Upper lobe of left lung (tissue), 6 donors: ENCODE results near the gene XAB2. TPM values are rescaled to one million over a fixed set of nuclear protein-coding genes. Genes with fewer than 3 reads are reported as not detected.

ENCODE experiments used
- ATAC-seq, 2 donors: fragments of 200-7000 bp; cut with Tn5 transposase; one replicate each; pipeline ENCODE4 v1.9.1; 2022; ENCODE audit warnings: mild to moderate bottlenecking in 2 of 2, moderate library complexity in 2 of 2; ENCODE audit not compliant: low FRiP score in 2 of 2
- DNase-seq, 2 donors: peaks; one replicate each; pipeline ENCODE4 v3.0.0-alpha.2; 2019 to 2020
- H3K27ac ChIP-seq, 4 donors: fragments of 200-600 bp; sonication (generic); one replicate each; pipeline ENCODE4 v1.5.1; 2016 to 2019
- H3K27me3 ChIP-seq, 4 donors: fragments of 200-600 bp; sonication (generic); one replicate each; pipeline ENCODE4 v1.5.1; 2017 to 2019
- H3K36me3 ChIP-seq, 4 donors: fragments of 200-600 bp; sonication (generic); one replicate each; pipeline ENCODE4 v1.5.1; 2016 to 2019
- H3K4me1 ChIP-seq, 4 donors: fragments of 200-600 bp; sonication (generic); one replicate each; pipeline ENCODE4 v1.5.1; 2018 to 2019
- H3K4me3 ChIP-seq, 4 donors: fragments of 200-600 bp; sonication (generic); one replicate each; pipeline ENCODE4 v1.5.1; 2017 to 2019; ENCODE audit warnings: mild to moderate bottlenecking in 2 of 4, moderate library complexity in 1 of 4
- H3K9me3 ChIP-seq, 4 donors: fragments of 200-600 bp; sonication (generic); one replicate each; pipeline ENCODE4 v1.5.1; 2018 to 2019
- EP300 ChIP-seq, 4 donors: sonication (generic); formaldehyde crosslinking; IDR thresholded peaks; one replicate each; pipeline ENCODE4 v1.5.1; 2017; ENCODE audit warnings: antibody characterized with exemption in 4 of 4, control low read depth in 2 of 4
- POLR2A ChIP-seq, 4 donors: fragments of 450-650 bp; IDR thresholded peaks; one replicate each; pipeline ENCODE4 v1.5.1; 2016 to 2017; ENCODE audit warnings: antibody characterized with exemption in 4 of 4, mild to moderate bottlenecking in 2 of 4
- POLR2AphosphoS5 ChIP-seq, 2 donors: sonication (generic); formaldehyde crosslinking; IDR thresholded peaks; one replicate each; pipeline ENCODE4 v1.5.1; 2017; ENCODE audit warnings: antibody characterized with exemption in 2 of 2
- WGBS, 2 donors: methylation state at CpG; one replicate each; pipeline ENCODE4 v1.1.5; 2017 to 2018; 5-methylcytosine and 5-hydroxymethylcytosine counted together
- total RNA-seq, 6 donors: library from RNA; depleted of rRNA in 4 of 6; stranded (reverse); fragments of >200 nt in 4 of 6; gene quantifications; one replicate each; pipeline versions ENCODE4 v1.1.0 to v1.2.1, GENCODE V29; 2016 to 2021
- TF ChIP-seq, protein P1 (sequence below), 6 experiments: fragments of 450-650 bp in 4 of 6; fragments of 200-600 bp in 2 of 6; sonication (generic) in 2 of 6; IDR thresholded peaks; one replicate each; pipeline ENCODE4 v1.5.1; 2016 to 2019; ENCODE audit warnings: antibody characterized with exemption in 6 of 6
- donor health status: DM: no; HTN: no; CAD: no; lungs with moderate emphysema.
- donor health status: DM: no; HTN: yes; CAD: no; lungs with severe emphysema.

XAB2 gene
- total RNA-seq, 6 donors from 2014 or later: 35.7 to 81.7 (median 51.4) TPM

DNA sequence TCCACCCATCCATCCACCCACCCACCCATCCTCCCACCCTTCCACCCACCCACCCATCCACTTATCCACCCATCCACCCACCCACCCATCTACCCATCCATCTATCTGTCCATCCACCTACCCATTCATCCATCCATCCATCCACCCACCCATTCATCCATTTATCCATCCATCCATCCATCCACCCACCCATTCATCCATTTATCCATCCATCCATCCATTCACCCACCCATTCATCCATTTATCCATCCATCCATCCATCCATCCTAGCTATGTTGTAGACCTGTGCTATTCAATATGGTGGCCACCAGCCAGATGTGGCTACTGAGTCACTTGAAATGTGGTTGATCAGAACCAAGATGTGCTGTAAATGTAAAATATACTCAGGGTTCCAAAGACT is 28.6 kb downstream of the XAB2 start:
- Histone ChIP-seq H3K9me3 (no peaks in the 10 kb centered on the region), H3K27ac (no peak overlapping the region), H3K4me3 (no peak overlapping the region), H3K27me3 (peaks cover 0 to 8% (median 4%) of the 10 kb centered on the region in 4 donors), H3K4me1 (peaks cover 6 to 15% (median 11%) of the 10 kb centered on the region in 4 donors), H3K36me3 (no peaks in the 10 kb centered on the region)
- DNase-seq (no peak), ATAC-seq (no peak)
- no peak for TF ChIP-seq POLR2AphosphoS5 (IDR thresholded peaks at IDR 0.05)

DNA sequence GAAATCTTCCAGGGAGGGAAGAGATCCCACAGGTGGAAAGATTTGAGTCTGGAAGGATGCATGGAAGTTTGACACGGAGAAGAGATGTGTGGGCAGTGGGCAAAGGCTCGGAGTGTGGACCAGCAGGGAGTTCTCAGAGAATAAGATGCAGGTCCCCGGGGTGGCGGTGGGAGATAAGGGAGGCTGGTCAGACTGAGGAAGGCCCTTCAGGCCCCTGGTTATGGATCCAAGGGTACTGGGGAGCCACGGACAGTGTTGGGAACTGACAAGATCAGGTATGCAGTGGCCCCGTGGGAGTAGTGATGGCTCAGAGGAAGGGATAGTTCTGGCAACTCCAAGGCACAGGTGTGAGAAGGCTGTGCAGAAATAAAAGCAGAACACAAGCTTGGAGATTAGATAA is 31.2 kb downstream of the XAB2 start:
- TF ChIP-seq POLR2A (IDR thresholded peaks at IDR 0.05) (no peak), EP300 (IDR thresholded peaks at IDR 0.05) (no peak), POLR2AphosphoS5 (IDR thresholded peaks at IDR 0.05) (no peak)
- TF ChIP-seq, protein P1, sequence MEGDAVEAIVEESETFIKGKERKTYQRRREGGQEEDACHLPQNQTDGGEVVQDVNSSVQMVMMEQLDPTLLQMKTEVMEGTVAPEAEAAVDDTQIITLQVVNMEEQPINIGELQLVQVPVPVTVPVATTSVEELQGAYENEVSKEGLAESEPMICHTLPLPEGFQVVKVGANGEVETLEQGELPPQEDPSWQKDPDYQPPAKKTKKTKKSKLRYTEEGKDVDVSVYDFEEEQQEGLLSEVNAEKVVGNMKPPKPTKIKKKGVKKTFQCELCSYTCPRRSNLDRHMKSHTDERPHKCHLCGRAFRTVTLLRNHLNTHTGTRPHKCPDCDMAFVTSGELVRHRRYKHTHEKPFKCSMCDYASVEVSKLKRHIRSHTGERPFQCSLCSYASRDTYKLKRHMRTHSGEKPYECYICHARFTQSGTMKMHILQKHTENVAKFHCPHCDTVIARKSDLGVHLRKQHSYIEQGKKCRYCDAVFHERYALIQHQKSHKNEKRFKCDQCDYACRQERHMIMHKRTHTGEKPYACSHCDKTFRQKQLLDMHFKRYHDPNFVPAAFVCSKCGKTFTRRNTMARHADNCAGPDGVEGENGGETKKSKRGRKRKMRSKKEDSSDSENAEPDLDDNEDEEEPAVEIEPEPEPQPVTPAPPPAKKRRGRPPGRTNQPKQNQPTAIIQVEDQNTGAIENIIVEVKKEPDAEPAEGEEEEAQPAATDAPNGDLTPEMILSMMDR (IDR thresholded peaks at IDR 0.05): no peak
- peaks cover 0 to 8% (median 4%) of the 10 kb centered on the region in 4 donors for H3K27me3 ChIP-seq
- no peak overlapping the region for H3K27ac ChIP-seq
- H3K4me1 ChIP-seq: peaks cover 6 to 21% (median 9%) of the 10 kb centered on the region in 4 donors
- H3K36me3 ChIP-seq: no peaks in the 10 kb centered on the region
- DNase-seq (no peak), ATAC-seq (no peak)
- 73 to 76% methylated on average over 6 of the region's 6 CpGs for WGBS, 2 donors
- no peaks in the 10 kb centered on the region for H3K9me3 ChIP-seq
- no peak overlapping the region for H3K4me3 ChIP-seq

DNA sequence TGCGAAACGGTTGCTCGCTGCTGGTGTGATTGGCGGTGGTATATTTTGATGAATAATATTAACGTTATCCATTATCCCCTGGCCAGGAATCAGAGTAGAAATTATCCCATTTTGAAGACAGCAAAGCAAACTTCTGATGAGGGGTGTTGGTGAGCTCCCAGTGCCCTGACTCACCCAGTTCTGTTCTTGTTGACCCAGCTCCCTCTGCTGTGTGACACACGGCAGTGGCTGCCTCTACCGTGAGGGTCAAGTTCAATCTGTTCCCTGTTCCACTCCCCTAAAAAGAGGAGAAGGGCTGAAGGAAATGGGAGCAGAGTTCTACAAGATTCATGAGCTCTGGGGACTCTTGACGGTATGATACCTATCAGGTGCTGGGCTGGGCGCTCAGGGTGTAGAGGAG is 31.7 kb downstream of the XAB2 start:
- Histone ChIP-seq H3K36me3 (no peaks in the 10 kb centered on the region), H3K27ac (no peak overlapping the region), H3K4me1 (peaks cover 6 to 21% (median 8%) of the 10 kb centered on the region in 4 donors), H3K27me3 (peaks cover 0 to 8% (median 4%) of the 10 kb centered on the region in 4 donors), H3K4me3 (no peak overlapping the region), H3K9me3 (no peaks in the 10 kb centered on the region)
- TF ChIP-seq POLR2AphosphoS5 (IDR thresholded peaks at IDR 0.05) (no peak), EP300 (IDR thresholded peaks at IDR 0.05) (no peak), POLR2A (IDR thresholded peaks at IDR 0.05) (no peak)
- TF ChIP-seq, protein P1 (IDR thresholded peaks at IDR 0.05): no peak
- WGBS, 2 donors: 73% methylated on average over 9 of the region's 9 CpGs
- DNase-seq (no peak), ATAC-seq (no peak)

DNA sequence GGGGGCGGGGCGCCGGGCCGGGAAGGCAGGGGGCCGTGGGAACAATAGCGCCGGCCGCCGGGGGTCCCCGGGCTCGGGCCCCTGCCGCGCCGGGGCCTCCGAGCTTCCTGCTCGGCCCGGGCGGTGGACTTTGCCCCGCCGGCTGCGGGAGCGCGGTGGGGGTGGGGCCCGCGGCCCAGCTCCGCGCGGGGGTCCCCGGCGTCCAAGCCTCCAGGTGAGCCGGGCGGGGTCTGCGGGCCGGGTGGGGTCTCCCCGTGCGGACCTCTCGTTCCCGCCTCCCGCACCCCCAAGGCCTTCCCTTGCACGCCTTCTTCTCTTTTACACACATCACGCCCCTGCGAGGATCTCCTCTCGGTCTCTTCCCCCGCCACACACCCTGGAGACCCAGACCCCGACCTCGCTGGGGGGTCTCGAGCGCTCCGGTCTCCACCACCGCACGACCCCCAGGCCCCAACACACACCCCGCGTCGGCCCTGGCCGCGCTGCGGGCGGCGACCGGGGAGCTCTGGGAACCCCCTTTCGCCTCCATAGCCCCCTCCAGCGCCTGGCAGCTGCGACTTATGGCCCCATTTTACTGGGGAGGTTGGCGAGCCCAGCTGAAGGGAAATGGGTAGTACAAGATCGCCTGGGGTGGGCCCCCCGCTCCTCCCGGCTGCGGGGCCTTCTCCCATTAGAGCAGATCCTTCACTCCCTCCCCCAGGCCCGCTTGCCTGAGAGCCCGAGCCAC is 33.0 kb downstream of the XAB2 start:
- DNase-seq: peak in 1 of 2 donors; percentile 68
- no peaks in the 10 kb centered on the region for H3K9me3 ChIP-seq
- 0 to 3% methylated on average over 12 to 29 of the region's 70 CpGs for WGBS, 2 donors
- ATAC-seq: no peak
- no peak for TF ChIP-seq EP300 (IDR thresholded peaks at IDR 0.05)
- TF ChIP-seq, protein P1 (IDR thresholded peaks at IDR 0.05): no peak
- no peak for TF ChIP-seq POLR2AphosphoS5 (IDR thresholded peaks at IDR 0.05)
- no peak for TF ChIP-seq POLR2A (IDR thresholded peaks at IDR 0.05)
- peaks cover 2 to 21% (median 7%) of the 10 kb centered on the region in 4 donors for H3K4me1 ChIP-seq
- H3K4me3 ChIP-seq: peak overlapping the region in 3 of 4 donors; percentile 56 to 60 (median 56)
- H3K36me3 ChIP-seq: no peaks in the 10 kb centered on the region
- H3K27ac ChIP-seq: peak overlapping the region in 3 of 4 donors; percentile 35 to 66 (median 64)
- peaks cover 0 to 8% (median 4%) of the 10 kb centered on the region in 4 donors for H3K27me3 ChIP-seq

DNA sequence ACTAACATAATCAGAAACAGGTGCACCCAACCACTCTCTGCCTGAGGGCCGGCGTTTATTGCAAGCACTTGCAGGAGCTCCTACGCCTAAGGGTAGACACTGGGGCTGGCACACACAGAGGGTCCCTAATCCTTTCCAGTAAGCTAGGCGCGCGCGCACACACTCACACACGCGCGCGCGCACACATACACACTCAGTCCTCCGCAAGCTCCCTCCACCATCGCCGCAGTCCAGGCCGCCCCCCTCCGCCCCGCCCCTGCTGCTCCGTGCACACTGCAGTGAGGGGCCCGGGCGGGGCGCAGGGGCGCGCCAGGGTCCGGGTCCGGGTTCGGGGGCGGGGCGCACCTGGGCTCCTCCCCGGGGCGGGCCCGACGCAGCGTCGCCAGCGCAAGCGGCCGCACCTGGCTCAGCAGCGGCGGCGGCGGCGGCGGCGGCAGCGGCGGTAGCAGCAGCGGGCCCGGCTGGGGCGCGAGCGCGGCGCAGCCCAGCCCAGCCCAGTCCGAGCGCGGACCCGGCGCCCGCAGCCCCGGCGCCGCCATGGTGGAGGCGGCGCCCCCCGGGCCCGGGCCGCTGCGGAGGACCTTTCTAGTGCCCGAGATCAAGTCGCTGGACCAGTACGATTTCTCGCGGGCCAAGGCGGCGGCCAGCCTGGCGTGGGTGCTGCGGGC is 33.7 kb downstream of the XAB2 start, which contains the start of gene CAMSAP3:
CAMSAP3 (plus strand) TSS at position 398 of the 668 bp plus-strand sequence; CDS start at position 538, 140 bp downstream.
- WGBS, 2 donors: 0 to 1% methylated on average over 19 to 22 of the region's 78 CpGs
- peak; percentile 42 to 93 for DNase-seq
- Histone ChIP-seq H3K27ac (peak within 1 kb of the TSS in 3 of 4 donors; percentile 35 to 66 (median 64)), H3K27me3 (peaks cover 0 to 8% (median 4%) of the 10 kb centered on the region in 4 donors), H3K9me3 (no peaks in the 10 kb centered on the region), H3K4me1 (peaks cover 2 to 21% (median 7%) of the 10 kb centered on the region in 4 donors), H3K4me3 (peak within 1 kb of the TSS in 3 of 4 donors; percentile 56 to 60 (median 56)), H3K36me3 (no peaks in the 10 kb centered on the region)
- peak; percentile 56 to 76 for ATAC-seq
- peak in 1 of 4 donors; percentile 17 for TF ChIP-seq POLR2A (IDR thresholded peaks at IDR 0.05)
- TF ChIP-seq EP300 (IDR thresholded peaks at IDR 0.05): no peak
